GM12878 (cell line): ENCODE measurements around the gene PNLIP. TPM values are rescaled to one million over a fixed set of nuclear protein-coding genes. Genes with fewer than 3 reads are reported as not detected.

Experiments
- ATAC-seq: fragments of 200-7000 bp; cut with Tn5 transposase; 3 replicates; pipeline ENCODE4 v1.9.1; 2020; ENCODE audit warnings: mild to moderate bottlenecking, moderate library complexity
- BruUV-seq: library from RNA; stranded (reverse); fragments of 400-500 nt; replicated peaks from 2 replicates; lab custom pipeline; 2021; lab: Mats Ljungman, UMichigan
- CTCF ChIA-PET: fragments of 300-600 bp; sonication (Branson Sonifier 250); formaldehyde crosslinking; extraction: SDS; loops from one replicate; lab custom pipeline; 2021; ENCODE audit warnings: inconsistent platforms; lab: Yijun Ruan, JAX
- POLR2A ChIA-PET: fragments of 350-600 bp; formaldehyde crosslinking; extraction: SDS; loops from one replicate; lab custom pipeline; 2021; ENCODE audit warnings: inconsistent platforms; lab: Charles Lee
- RAD21 ChIA-PET: fragments of 300-600 bp; sonication (Branson Sonifier 250); formaldehyde crosslinking; loops from one replicate; lab custom pipeline; 2023; ENCODE audit warnings: antibody characterized with exemption; ENCODE audit not compliant: unreplicated experiment; lab: Charles Lee
- SMC1A ChIA-PET: fragments of 300-600 bp; sonication (Branson Sonifier 250); formaldehyde crosslinking; loops from one replicate; lab custom pipeline; 2023; ENCODE audit not compliant: unreplicated experiment, uncharacterized antibody; lab: Charles Lee
- DNase-seq: peaks from one replicate; pipeline ENCODE4 v3.0.0-alpha.2; 2011; ENCODE audit warnings: low read depth, low spot score
- FAIRE-seq: peaks from 3 replicates; lab custom pipeline; 2011; peaks lifted over from hg19 to GRCh38; lab: Jason Lieb, UNC
- H2AFZ ChIP-seq: 2 replicates; pipeline ENCODE4 v1.6.0; 2011; ENCODE audit warnings: low read depth, low read length, control low read depth; ENCODE audit not compliant: control insufficient read depth
- H3K27ac ChIP-seq: 2 replicates; pipeline ENCODE4 v1.5.1; 2011; ENCODE audit warnings: control low read depth; ENCODE audit not compliant: control insufficient read depth, insufficient read depth
- H3K27me3 ChIP-seq, 2 experiments: replicated peaks in 1 of 2; 2 replicates each; pipeline versions ENCODE4 v1.6.0 to v1.6.1; 2011; ENCODE audit warnings: low read length in 1 of 2; ENCODE audit not compliant: control insufficient read depth in 2 of 2, insufficient read depth in 2 of 2
- H3K36me3 ChIP-seq, 2 experiments: 2 replicates each; pipeline ENCODE4 v1.5.1; 2011; ENCODE audit warnings: low read length in 1 of 2; ENCODE audit not compliant: control insufficient read depth in 2 of 2, insufficient read depth in 2 of 2
- H3K4me1 ChIP-seq: 2 replicates; pipeline ENCODE4 v1.6.1; 2011; ENCODE audit warnings: mild to moderate bottlenecking, low read length, moderate library complexity, mixed read lengths; ENCODE audit not compliant: control insufficient read depth, insufficient read depth
- H3K4me2 ChIP-seq: 2 replicates; pipeline ENCODE4 v1.6.0; 2011; ENCODE audit warnings: control low read depth; ENCODE audit not compliant: control insufficient read depth, insufficient read depth
- H3K4me3 ChIP-seq: fragments of 200-600 bp; sonication (generic); 2 replicates; pipeline ENCODE4 v1.5.1; 2016
- H3K79me2 ChIP-seq: 2 replicates; pipeline ENCODE4 v1.6.0; 2011; ENCODE audit warnings: low read length; ENCODE audit not compliant: control insufficient read depth, insufficient read depth
- H3K9ac ChIP-seq: 2 replicates; pipeline ENCODE4 v1.8.0; 2011; ENCODE audit warnings: low read length, control low read depth, mixed read lengths; ENCODE audit not compliant: control insufficient read depth, insufficient read depth
- H3K9me3 ChIP-seq: replicated peaks from 3 replicates; pipeline ENCODE4 v1.5.1; 2011; ENCODE audit warnings: mild to moderate bottlenecking, low read length; ENCODE audit not compliant: control insufficient read depth, insufficient read depth
- H4K20me1 ChIP-seq: 2 replicates; pipeline ENCODE4 v1.6.0; 2011; ENCODE audit not compliant: control insufficient read depth, insufficient read depth
- BHLHE40 ChIP-seq, 2 experiments: fragments of 450-650 bp in 1 of 2; IDR thresholded peaks; 2 replicates each; pipeline ENCODE4 v1.6.1; 2011 to 2017; ENCODE audit warnings: low read depth in 2 of 2, borderline replicate concordance in 1 of 2, improper control_type of control experiment in 1 of 2, low read length in 1 of 2, mild to moderate bottlenecking in 1 of 2
- CBX5 ChIP-seq: sonication (generic); IDR thresholded peaks from 2 replicates; pipeline ENCODE4 v1.6.1; 2016; ENCODE audit warnings: low read depth, moderate library complexity, mild to moderate bottlenecking, inconsistent platforms
- HSF1 ChIP-seq: fragments of 150-350 bp; IDR thresholded peaks from 2 replicates; pipeline ENCODE4 v1.6.1; 2014; ENCODE audit warnings: mild to moderate bottlenecking, low read depth, low read length
- JUNB ChIP-seq: IDR thresholded peaks from 2 replicates; pipeline ENCODE4 v1.6.1; 2016; ENCODE audit warnings: antibody characterized with exemption, mild to moderate bottlenecking
- MTA3 ChIP-seq: IDR thresholded peaks from 2 replicates; pipeline ENCODE4 v1.6.1; 2012; ENCODE audit warnings: low read length, inconsistent platforms, borderline replicate concordance
- NFYB ChIP-seq: IDR thresholded peaks from 2 replicates; pipeline ENCODE4 v1.6.1; 2011; ENCODE audit warnings: low read depth, mild to moderate bottlenecking, low read length, improper control_type of control experiment, moderate library complexity; ENCODE audit not compliant: insufficient read depth
- PAX5 ChIP-seq: IDR thresholded peaks from 2 replicates; pipeline ENCODE4 v1.6.1; 2011; ENCODE audit warnings: low read depth, low read length, borderline replicate concordance
- YBX1 ChIP-seq: fragments of 450-650 bp; IDR thresholded peaks from 2 replicates; pipeline ENCODE4 v1.6.1; 2016; ENCODE audit warnings: antibody characterized with exemption
- ZNF384 ChIP-seq: IDR thresholded peaks from 2 replicates; pipeline ENCODE4 v1.6.1; 2012; ENCODE audit warnings: low read depth, mild to moderate bottlenecking, low read length, improper control_type of control experiment, borderline replicate concordance
- WGBS: methylation state at CpG from one replicate; pipeline ENCODE4 v1.1.6; 2016; ENCODE audit warnings: low lambda C conversion rate; ENCODE audit not compliant: insufficient replicate concordance, insufficient coverage; ENCODE audit errors: missing lambda C conversion rate; 5-methylcytosine and 5-hydroxymethylcytosine counted together
- in situ Hi-C: fragments of 300-500 bp; cut with MboI; formaldehyde crosslinking; loops from 9 replicates; pipeline ENCODE4 v1.14.3; 2018; ENCODE audit warnings: mixed read lengths
- intact Hi-C: fragments of 100-400 bp; cut with micrococcal nuclease; formaldehyde crosslinking; loops from one replicate; pipeline ENCODE4 v1.14.2; 2022; ENCODE audit not compliant: unreplicated experiment
- polyA plus RNA-seq, 11 experiments: library from polyadenylated mRNA; depleted of rRNA in 4 of 11; unstranded in 6 of 11; stranded (reverse) in 5 of 11; fragments of >200 nt; fragmentation: Nextera tagmentation in 4 of 11; fragmentation: Illumina TruSeq in 1 of 11; extraction: Ambion mirVana in 4 of 11; extraction: Trizol in 1 of 11; gene quantifications; 1 replicate in 1 of 11; 2 replicates in 10 of 11; pipeline versions ENCODE4 v1.2.1 to v1.2.3, GENCODE V29; 2011 to 2016; ENCODE audit warnings: inconsistent platforms in 2 of 11, missing spikeins in 2 of 11, low read depth in 1 of 11
- total RNA-seq, 4 experiments: library from RNA; depleted of rRNA in 3 of 4; stranded (reverse); fragments of >200 nt in 3 of 4; fragmentation: Illumina TruSeq in 1 of 4; extraction: Trizol in 1 of 4; gene quantifications; 2 replicates each; pipeline versions ENCODE4 v1.2.1 to v1.2.3, GENCODE V29; 2013 to 2021
- TF ChIP-seq, protein P1 (sequence below): fragments of 450-650 bp; formaldehyde crosslinking; IDR thresholded peaks from 2 replicates; pipeline ENCODE4 v1.4.0; 2020; ENCODE audit warnings: mild to moderate bottlenecking, moderate library complexity
- TF ChIP-seq, protein P2 (sequence below): fragments of 450-650 bp; IDR thresholded peaks from 2 replicates; pipeline ENCODE4 v1.6.1; 2017; ENCODE audit warnings: mild to moderate bottlenecking, low read depth, inconsistent platforms; ENCODE audit not compliant: poor library complexity, severe bottlenecking

Gene PNLIP
- total and polyA plus RNA-seq, 10 of the 15 experiments (the other 5 are each of a cell fraction or from before 2014, with no cell fraction given): 1.1 TPM; not detected in 9

GRCh38 chr10:116588995-116589394, 43.3 kb downstream of the PNLIP start:
- 0% methylated on average over 2 of the region's 2 CpGs for WGBS
- Histone ChIP-seq H3K9ac (no peak overlapping the region), H3K36me3 (no peaks in the 10 kb centered on the region), H3K79me2 (no peaks in the 10 kb centered on the region), H4K20me1 (no peaks in the 10 kb centered on the region), H3K9me3 (no peaks in the 10 kb centered on the region), H3K27me3 (no peaks in the 10 kb centered on the region), H2AFZ (no peak overlapping the region), H3K4me1 (no peaks in the 10 kb centered on the region), H3K27ac (no peak overlapping the region), H3K4me3 (no peak overlapping the region), H3K4me2 (no peak overlapping the region)
- ATAC-seq (no peak), DNase-seq (no peak), FAIRE-seq (no peak)
- ChIA-PET CTCF (no interaction called here), SMC1A (no interaction called here), RAD21 (no interaction called here), POLR2A (no interaction called here)
- in situ Hi-C loops: no loop called here
- intact Hi-C loops: no loop called here
- TF ChIP-seq CBX5 (no peak), MTA3 (no peak), PAX5 (no peak), ZNF384 (no peak), YBX1 (no peak)
- BruUV-seq: no TSS peak

DNA sequence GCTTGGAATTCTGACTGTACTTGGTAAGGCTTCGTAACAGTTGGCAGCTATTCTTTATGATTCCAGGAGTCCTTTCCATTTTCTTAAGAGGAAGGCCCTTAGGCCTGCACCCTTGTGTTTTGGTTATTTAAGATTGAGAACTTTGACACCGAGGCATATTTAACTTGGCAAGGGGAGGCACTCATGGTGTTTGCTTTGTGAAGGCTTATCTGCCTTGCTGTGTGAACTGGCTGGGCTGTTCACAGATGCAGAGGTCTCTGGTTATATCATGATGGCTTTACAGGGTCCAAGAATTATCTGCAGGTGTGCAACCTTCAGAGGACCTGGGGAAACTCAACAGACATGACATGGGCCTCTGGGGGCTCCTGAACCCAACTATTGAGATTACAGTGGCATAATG, 44.2 kb downstream of the PNLIP start:
- Histone ChIP-seq H3K9me3 (no peaks in the 10 kb centered on the region), H3K9ac (no peak overlapping the region), H3K4me2 (no peak overlapping the region), H4K20me1 (no peaks in the 10 kb centered on the region), H3K4me1 (no peaks in the 10 kb centered on the region), H2AFZ (no peak overlapping the region), H3K27ac (no peak overlapping the region), H3K27me3 (no peaks in the 10 kb centered on the region), H3K4me3 (no peak overlapping the region), H3K36me3 (no peaks in the 10 kb centered on the region), H3K79me2 (no peaks in the 10 kb centered on the region)
- RAD21 ChIA-PET: no interaction called here
- FAIRE-seq (no peak), ATAC-seq (no peak), DNase-seq (no peak)
- in situ Hi-C loops (no loop called here), intact Hi-C loops (no loop called here)
- SMC1A ChIA-PET: no interaction called here
- no TSS peak for BruUV-seq
- POLR2A ChIA-PET: no interaction called here
- CTCF ChIA-PET: no interaction called here
- 3% methylated on average over 2 of the region's 2 CpGs for WGBS
- TF ChIP-seq HSF1: no peak
- no peak for TF ChIP-seq BHLHE40 (IDR thresholded peaks at IDR 0.05; ENCODE audit: borderline replicate concordance in 1 of 2, low read depth in 2 of 2, low read length in 1 of 2)
- TF ChIP-seq, protein P1, sequence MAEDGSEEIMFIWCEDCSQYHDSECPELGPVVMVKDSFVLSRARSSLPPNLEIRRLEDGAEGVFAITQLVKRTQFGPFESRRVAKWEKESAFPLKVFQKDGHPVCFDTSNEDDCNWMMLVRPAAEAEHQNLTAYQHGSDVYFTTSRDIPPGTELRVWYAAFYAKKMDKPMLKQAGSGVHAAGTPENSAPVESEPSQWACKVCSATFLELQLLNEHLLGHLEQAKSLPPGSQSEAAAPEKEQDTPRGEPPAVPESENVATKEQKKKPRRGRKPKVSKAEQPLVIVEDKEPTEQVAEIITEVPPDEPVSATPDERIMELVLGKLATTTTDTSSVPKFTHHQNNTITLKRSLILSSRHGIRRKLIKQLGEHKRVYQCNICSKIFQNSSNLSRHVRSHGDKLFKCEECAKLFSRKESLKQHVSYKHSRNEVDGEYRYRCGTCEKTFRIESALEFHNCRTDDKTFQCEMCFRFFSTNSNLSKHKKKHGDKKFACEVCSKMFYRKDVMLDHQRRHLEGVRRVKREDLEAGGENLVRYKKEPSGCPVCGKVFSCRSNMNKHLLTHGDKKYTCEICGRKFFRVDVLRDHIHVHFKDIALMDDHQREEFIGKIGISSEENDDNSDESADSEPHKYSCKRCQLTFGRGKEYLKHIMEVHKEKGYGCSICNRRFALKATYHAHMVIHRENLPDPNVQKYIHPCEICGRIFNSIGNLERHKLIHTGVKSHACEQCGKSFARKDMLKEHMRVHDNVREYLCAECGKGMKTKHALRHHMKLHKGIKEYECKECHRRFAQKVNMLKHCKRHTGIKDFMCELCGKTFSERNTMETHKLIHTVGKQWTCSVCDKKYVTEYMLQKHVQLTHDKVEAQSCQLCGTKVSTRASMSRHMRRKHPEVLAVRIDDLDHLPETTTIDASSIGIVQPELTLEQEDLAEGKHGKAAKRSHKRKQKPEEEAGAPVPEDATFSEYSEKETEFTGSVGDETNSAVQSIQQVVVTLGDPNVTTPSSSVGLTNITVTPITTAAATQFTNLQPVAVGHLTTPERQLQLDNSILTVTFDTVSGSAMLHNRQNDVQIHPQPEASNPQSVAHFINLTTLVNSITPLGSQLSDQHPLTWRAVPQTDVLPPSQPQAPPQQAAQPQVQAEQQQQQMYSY: no peak
- TF ChIP-seq JUNB: no peak
- TF ChIP-seq, protein P2, sequence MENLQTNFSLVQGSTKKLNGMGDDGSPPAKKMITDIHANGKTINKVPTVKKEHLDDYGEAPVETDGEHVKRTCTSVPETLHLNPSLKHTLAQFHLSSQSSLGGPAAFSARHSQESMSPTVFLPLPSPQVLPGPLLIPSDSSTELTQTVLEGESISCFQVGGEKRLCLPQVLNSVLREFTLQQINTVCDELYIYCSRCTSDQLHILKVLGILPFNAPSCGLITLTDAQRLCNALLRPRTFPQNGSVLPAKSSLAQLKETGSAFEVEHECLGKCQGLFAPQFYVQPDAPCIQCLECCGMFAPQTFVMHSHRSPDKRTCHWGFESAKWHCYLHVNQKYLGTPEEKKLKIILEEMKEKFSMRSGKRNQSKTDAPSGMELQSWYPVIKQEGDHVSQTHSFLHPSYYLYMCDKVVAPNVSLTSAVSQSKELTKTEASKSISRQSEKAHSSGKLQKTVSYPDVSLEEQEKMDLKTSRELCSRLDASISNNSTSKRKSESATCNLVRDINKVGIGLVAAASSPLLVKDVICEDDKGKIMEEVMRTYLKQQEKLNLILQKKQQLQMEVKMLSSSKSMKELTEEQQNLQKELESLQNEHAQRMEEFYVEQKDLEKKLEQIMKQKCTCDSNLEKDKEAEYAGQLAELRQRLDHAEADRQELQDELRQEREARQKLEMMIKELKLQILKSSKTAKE: no peak
- no peak for TF ChIP-seq NFYB
